Measurements from ENCODE around the gene PRKCI. TPM values are rescaled to one million over a fixed set of nuclear protein-coding genes. Genes with fewer than 3 reads are reported as not detected.
A peak's percentile ranks its signal among the peaks of the same experiment; 100 is the strongest.

PRKCI gene
- total and polyA plus RNA-seq, 2 of the 4 experiments (the other 2 are of a cell fraction): 28.7 to 53.4 TPM

- Histone ChIP-seq H3K4me1 (ENCODE audit: control insufficient read depth, insufficient read depth, low read length) (no peaks in the 10 kb centered on the region), H3K4me3 (ENCODE audit: insufficient read depth, low read depth, low read length) (no peak overlapping the region), H2BK15ac (ENCODE audit: low read depth, low read length) (no peak overlapping the region), H3K18ac (ENCODE audit: low read depth, low read length) (no peak overlapping the region), H2AFZ (replicated peaks; ENCODE audit: low read length, poor library complexity) (no peak overlapping the region), H3K4me2 (ENCODE audit: low read depth, low read length) (no peak overlapping the region), H3K9me3 (ENCODE audit: control insufficient read depth, insufficient read depth, low read length) (no peaks in the 10 kb centered on the region), H3K4ac (ENCODE audit: low read depth, low read length) (no peak overlapping the region), H2AK5ac (ENCODE audit: low read depth, low read length) (no peak overlapping the region), H2BK5ac (ENCODE audit: low read depth, low read length, poor library complexity, severe bottlenecking) (no peak overlapping the region), H3K36me3 (ENCODE audit: control insufficient read depth, insufficient read depth, low read length) (no peaks in the 10 kb centered on the region), H4K91ac (ENCODE audit: insufficient read depth, low read depth, low read length) (no peak overlapping the region), H3K56ac (ENCODE audit: extremely low read depth, insufficient read depth, low read length) (no peak overlapping the region), H3K9me1 (ENCODE audit: insufficient read depth, low read length) (no peaks in the 10 kb centered on the region), H4K20me1 (ENCODE audit: insufficient read depth, low read length) (no peaks in the 10 kb centered on the region), H2BK120ac (ENCODE audit: low read depth, low read length) (no peak overlapping the region), H3K9ac (ENCODE audit: low read depth, low read length) (no peak overlapping the region), H2AK9ac (replicated peaks; ENCODE audit: low read depth, low read length, poor library complexity) (no peak overlapping the region), H3K27ac (ENCODE audit: insufficient read depth, low read length) (no peak overlapping the region), H3K14ac (replicated peaks; ENCODE audit: low read depth, low read length) (no peak overlapping the region), H4K5ac (ENCODE audit: low read depth, low read length) (no peak overlapping the region), H2BK20ac (ENCODE audit: low read depth, low read length) (no peak overlapping the region), H3K23ac (ENCODE audit: low read depth, low read length) (no peak overlapping the region), H4K8ac (ENCODE audit: low read depth in 2 of 2, low read length in 2 of 2) (no peak overlapping the region), H3K27me3 (ENCODE audit: control insufficient read depth, insufficient read depth, low read length) (no peaks in the 10 kb centered on the region), H3K79me1 (ENCODE audit: low read depth in 1 of 2, low read length in 2 of 2) (no peaks in the 10 kb centered on the region)
- TF ChIP-seq RCOR1 (IDR thresholded peaks at IDR 0.05; ENCODE audit: insufficient replicate concordance, low read length) (no peak), CHD1 (IDR thresholded peaks at IDR 0.05; ENCODE audit: low read depth, low read length) (no peak), USF2 (IDR thresholded peaks at IDR 0.05; ENCODE audit: low read depth, low read length) (no peak), CTCF (conservative IDR thresholded peaks at IDR 0.05; ENCODE audit: low read depth, low read length) (no peak), SMC3 (IDR thresholded peaks at IDR 0.05; ENCODE audit: low read depth, low read length) (no peak), NFE2L2 (IDR thresholded peaks at IDR 0.05; ENCODE audit: low read depth, low read length) (no peak), RFX5 (IDR thresholded peaks at IDR 0.05; ENCODE audit: low read depth, low read length) (no peak), RAD21 (IDR thresholded peaks at IDR 0.05; ENCODE audit: low read length) (no peak), MAFK (IDR thresholded peaks at IDR 0.05; ENCODE audit: low read depth, low read length) (no peak), FOS (IDR thresholded peaks at IDR 0.05; ENCODE audit: low read depth, low read length) (no peak), BHLHE40 (IDR thresholded peaks at IDR 0.05; ENCODE audit: low read depth, low read length) (no peak), POLR2A (IDR thresholded peaks at IDR 0.05; ENCODE audit: low read depth, low read length) (no peak), MXI1 (IDR thresholded peaks at IDR 0.05; ENCODE audit: borderline replicate concordance, low read depth, low read length) (no peak), MAZ (IDR thresholded peaks at IDR 0.05; ENCODE audit: borderline replicate concordance, low read depth, low read length) (no peak), CEBPB (IDR thresholded peaks at IDR 0.05; ENCODE audit: low read depth, low read length) (no peak; the same call in 1 of the 2 replicates)
- TF ChIP-seq, protein P1, sequence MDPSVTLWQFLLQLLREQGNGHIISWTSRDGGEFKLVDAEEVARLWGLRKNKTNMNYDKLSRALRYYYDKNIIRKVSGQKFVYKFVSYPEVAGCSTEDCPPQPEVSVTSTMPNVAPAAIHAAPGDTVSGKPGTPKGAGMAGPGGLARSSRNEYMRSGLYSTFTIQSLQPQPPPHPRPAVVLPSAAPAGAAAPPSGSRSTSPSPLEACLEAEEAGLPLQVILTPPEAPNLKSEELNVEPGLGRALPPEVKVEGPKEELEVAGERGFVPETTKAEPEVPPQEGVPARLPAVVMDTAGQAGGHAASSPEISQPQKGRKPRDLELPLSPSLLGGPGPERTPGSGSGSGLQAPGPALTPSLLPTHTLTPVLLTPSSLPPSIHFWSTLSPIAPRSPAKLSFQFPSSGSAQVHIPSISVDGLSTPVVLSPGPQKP (IDR thresholded peaks at IDR 0.05; ENCODE audit: borderline replicate concordance, low read depth, low read length): no peak
- ATAC-seq (ENCODE audit: low read depth): no peak
- dilution Hi-C loops (cut with HindIII; ENCODE audit: low sequenced_read_pairs, unreplicated experiment): no loop called here
- WGBS, 2 experiments (ENCODE audit: extremely low coverage in 2 of 2, insufficient read length in 1 of 2): no CpG with 5 or more reads among the region's 3 CpGs
- in situ Hi-C loops (cut with MboI; ENCODE audit: low sequenced_read_pairs): no loop called here
- peak; percentile 52 for DNase-seq
- intact Hi-C loops (cut with micrococcal nuclease): no loop called here
- ChIA-PET POLR2A (ENCODE audit: unreplicated experiment) (no interaction called here), CTCF (no interaction called here)
- no TSS peak for BruUV-seq (replicated peaks)
These were observed 25.4 kb upstream of the PRKCI start for GRCh38 chr3:170196833-170197232.
